NCI-H774 (cell line): ENCODE results near the gene WDR91.

Experiments used
- DNase-seq: peaks from one replicate; lab custom pipeline; 2025; lab: John Stamatoyannopoulos, UW

WDR91 gene

GRCh38 chr7:135160858-135161653, 50.3 kb downstream of the WDR91 start:
- no peak for DNase-seq

GRCh38 chr7:135160098-135160857, 51.0 kb downstream of the WDR91 start:
- no peak for DNase-seq

GRCh38 chr7:135159359-135160085, 51.8 kb downstream of the WDR91 start:
- DNase-seq, result no peak

- DNase-seq, result no peak
These were observed 52.5 kb downstream of the WDR91 start for GRCh38 chr7:135158874-135159273.

GRCh38 chr7:135158141-135158655, 53.1 kb downstream of the WDR91 start:
- no peak for DNase-seq

GRCh38 chr7:135156290-135156689, 55.0 kb downstream of the WDR91 start:
- DNase-seq, result no peak

- DNase-seq, result no peak
These were observed 56.6 kb downstream of the WDR91 start for GRCh38 chr7:135154734-135155133.

GRCh38 chr7:135152442-135152841, 58.9 kb downstream of the WDR91 start:
- DNase-seq, result no peak

- no peak for DNase-seq
These were observed 59.8 kb downstream of the WDR91 start for GRCh38 chr7:135151533-135151932.

GRCh38 chr7:135151132-135151531, 60.2 kb downstream of the WDR91 start:
- DNase-seq, result no peak

- DNase-seq, result no peak
These were observed 61.1 kb downstream of the WDR91 start for GRCh38 chr7:135150072-135150782.

- peak; percentile 34 for DNase-seq
These were observed 63.2 kb downstream of the WDR91 start, which contains the start of gene TMEM140 for GRCh38 chr7:135147899-135148721. TSS of gene TMEM140 (plus strand) at chr7:135148072. CDS start at chr7:135164442, 16,370 bp downstream.

- DNase-seq, result no peak
These were observed 63.9 kb downstream of the WDR91 start for GRCh38 chr7:135147341-135147898.

GRCh38 chr7:135143885-135144668, 67.2 kb downstream of the WDR91 start:
- DNase-seq, result no peak
